ENCODE data around the gene ZC3HAV1L.

DNA sequence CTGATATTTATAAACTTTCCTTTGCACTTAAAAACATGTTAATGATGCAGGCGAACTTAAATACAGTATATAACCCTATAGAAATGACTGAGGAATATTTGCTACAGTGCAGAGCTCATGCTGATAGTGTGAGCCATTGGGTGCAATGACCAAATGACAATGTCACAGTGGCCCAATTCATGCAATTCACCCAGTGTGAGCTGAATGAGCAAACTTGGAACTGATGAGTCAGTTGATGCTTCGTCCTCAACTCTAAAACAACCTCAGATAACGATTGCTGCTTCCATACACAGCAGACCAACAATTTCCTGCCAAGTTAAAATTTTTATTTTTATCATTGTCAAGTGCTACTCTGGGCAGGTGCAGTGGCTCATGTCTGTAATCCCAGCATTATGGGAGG, 12.1 kb upstream of the ZC3HAV1L start:
- no peak for TF ChIP-seq MAFK (IDR thresholded peaks at IDR 0.05; ENCODE audit: partially characterized antibody)
- TF ChIP-seq, protein P1, sequence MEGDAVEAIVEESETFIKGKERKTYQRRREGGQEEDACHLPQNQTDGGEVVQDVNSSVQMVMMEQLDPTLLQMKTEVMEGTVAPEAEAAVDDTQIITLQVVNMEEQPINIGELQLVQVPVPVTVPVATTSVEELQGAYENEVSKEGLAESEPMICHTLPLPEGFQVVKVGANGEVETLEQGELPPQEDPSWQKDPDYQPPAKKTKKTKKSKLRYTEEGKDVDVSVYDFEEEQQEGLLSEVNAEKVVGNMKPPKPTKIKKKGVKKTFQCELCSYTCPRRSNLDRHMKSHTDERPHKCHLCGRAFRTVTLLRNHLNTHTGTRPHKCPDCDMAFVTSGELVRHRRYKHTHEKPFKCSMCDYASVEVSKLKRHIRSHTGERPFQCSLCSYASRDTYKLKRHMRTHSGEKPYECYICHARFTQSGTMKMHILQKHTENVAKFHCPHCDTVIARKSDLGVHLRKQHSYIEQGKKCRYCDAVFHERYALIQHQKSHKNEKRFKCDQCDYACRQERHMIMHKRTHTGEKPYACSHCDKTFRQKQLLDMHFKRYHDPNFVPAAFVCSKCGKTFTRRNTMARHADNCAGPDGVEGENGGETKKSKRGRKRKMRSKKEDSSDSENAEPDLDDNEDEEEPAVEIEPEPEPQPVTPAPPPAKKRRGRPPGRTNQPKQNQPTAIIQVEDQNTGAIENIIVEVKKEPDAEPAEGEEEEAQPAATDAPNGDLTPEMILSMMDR (IDR thresholded peaks at IDR 0.05): no peak
